B cell (primary cell): ENCODE data around the gene ZNF148.

Experiments used
- CTCF ChIP-seq: fragments of 200-600 bp; IDR thresholded peaks from one replicate; pipeline ENCODE4 v1.8.0; 2022; ENCODE audit warnings: antibody characterized with exemption, mild to moderate bottlenecking
- EZH2 ChIP-seq: IDR thresholded peaks from 2 replicates; pipeline ENCODE4 v1.6.1; 2012; ENCODE audit warnings: borderline replicate concordance, low read depth, mild to moderate bottlenecking, moderate library complexity, low read length; ENCODE audit not compliant: insufficient read depth, poor library complexity, severe bottlenecking

DNA sequence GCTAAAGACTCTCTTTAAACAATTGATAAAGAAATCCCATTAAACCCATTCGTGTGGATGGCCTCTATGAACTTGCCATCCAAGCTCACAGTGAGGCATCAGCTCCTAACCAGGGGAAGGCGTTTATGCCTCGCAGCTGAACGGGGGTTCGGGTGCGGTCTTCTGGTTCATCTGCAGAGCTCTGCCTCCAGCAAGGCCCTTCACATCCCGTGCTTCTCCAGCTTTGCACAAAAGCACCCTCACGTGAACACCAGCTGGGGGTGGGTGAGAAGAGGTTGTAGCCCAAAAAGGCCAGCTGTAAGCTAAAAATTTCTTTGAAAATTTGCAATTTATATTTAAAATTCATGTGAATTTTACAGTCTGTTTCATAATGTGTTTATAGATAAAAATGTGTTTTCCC is 39.5 kb upstream of the ZNF148 start:
- no peak for TF ChIP-seq CTCF
- TF ChIP-seq EZH2 = no peak
